Stimulated activated CD4-positive, alpha-beta T cell treated with anti-CD3 and anti-CD28 coated beads, Interleukin-15, amount 100 ng/mL, for 48 hours (primary cell): ENCODE measurements around the gene CAPG.
A peak's percentile ranks its signal among the peaks of the same experiment; 100 is the strongest.

ENCODE experiments used
- DNase-seq, 2 donors: peaks; one replicate each; pipeline ENCODE4 v3.0.0-alpha.2; 2020; ENCODE audit warnings: low read depth in 2 of 2

The CAPG gene

GRCh38 chr2:85438201-85439024, 28.2 kb upstream of the CAPG start:
- no peak for DNase-seq

- DNase-seq = peak; percentile 52 to 55
Measured at GRCh38 chr2:85437488-85438200, 27.5 kb upstream of the CAPG start.

- DNase-seq = no peak
Measured at GRCh38 chr2:85436836-85437487, 26.8 kb upstream of the CAPG start.

- DNase-seq = no peak
Measured at GRCh38 chr2:85435981-85436835, 26.0 kb upstream of the CAPG start.

- no peak for DNase-seq
Measured at GRCh38 chr2:85435220-85435958, 25.2 kb upstream of the CAPG start.

- no peak for DNase-seq
Measured at GRCh38 chr2:85434696-85435095, 24.5 kb upstream of the CAPG start.

GRCh38 chr2:85433511-85434089, 23.4 kb upstream of the CAPG start:
- no peak for DNase-seq

GRCh38 chr2:85431570-85432205, 21.5 kb upstream of the CAPG start:
- DNase-seq = no peak

GRCh38 chr2:85430752-85431569, 20.8 kb upstream of the CAPG start:
- DNase-seq = no peak

- DNase-seq = no peak
Measured at GRCh38 chr2:85429924-85430289, 19.7 kb upstream of the CAPG start.

GRCh38 chr2:85429213-85429923, 19.2 kb upstream of the CAPG start:
- DNase-seq = no peak

- DNase-seq = no peak
Measured at GRCh38 chr2:85428343-85428881, 18.2 kb upstream of the CAPG start.

- no peak for DNase-seq
Measured at GRCh38 chr2:85427300-85427835, 17.2 kb upstream of the CAPG start.

GRCh38 chr2:85425588-85425987, 15.4 kb upstream of the CAPG start:
- DNase-seq = no peak

- no peak for DNase-seq
Measured at GRCh38 chr2:85423525-85423924, 13.4 kb upstream of the CAPG start.

- no peak for DNase-seq
Measured at GRCh38 chr2:85422072-85422457, 11.9 kb upstream of the CAPG start.

GRCh38 chr2:85421260-85422071, 11.3 kb upstream of the CAPG start:
- no peak for DNase-seq
